B cell (primary cell): ENCODE results near the gene ST8SIA5.

Source experiments
- CTCF ChIP-seq: fragments of 200-600 bp; IDR thresholded peaks from one replicate; pipeline ENCODE4 v1.8.0; 2022; ENCODE audit warnings: antibody characterized with exemption, mild to moderate bottlenecking
- EZH2 ChIP-seq: IDR thresholded peaks from 2 replicates; pipeline ENCODE4 v1.6.1; 2012; ENCODE audit warnings: borderline replicate concordance, low read depth, mild to moderate bottlenecking, moderate library complexity, low read length; ENCODE audit not compliant: insufficient read depth, poor library complexity, severe bottlenecking

GRCh38 chr18:46771141-46771540 lies 14.3 kb upstream of the ST8SIA5 start:
- no peak for TF ChIP-seq CTCF
- no peak for TF ChIP-seq EZH2
